GM18517 (cell line): Measurements from ENCODE around the gene MSI2.

ENCODE experiments used
- ATAC-seq: cut with Tn5 transposase; IDR thresholded peaks from one replicate; pipeline ENCODE4 v1.9.1; 2021; ENCODE audit warnings: mild to moderate bottlenecking, moderate library complexity; ENCODE audit not compliant: unreplicated experiment

MSI2 gene

GRCh38 chr17:57531648-57532504 is 275.6 kb downstream of the MSI2 start:
- ATAC-seq = no peak

GRCh38 chr17:57532556-57532955 is 276.2 kb downstream of the MSI2 start:
- ATAC-seq = no peak

GRCh38 chr17:57532966-57533365 is 276.6 kb downstream of the MSI2 start:
- ATAC-seq = no peak

GRCh38 chr17:57533684-57534305 is 277.5 kb downstream of the MSI2 start:
- ATAC-seq = no peak

GRCh38 chr17:57534863-57535248 is 278.5 kb downstream of the MSI2 start:
- ATAC-seq = no peak

- ATAC-seq = no peak
These were observed 279.1 kb downstream of the MSI2 start for GRCh38 chr17:57535249-57535966.

GRCh38 chr17:57536289-57536688 is 280.0 kb downstream of the MSI2 start:
- no peak for ATAC-seq

- no peak for ATAC-seq
These were observed 280.6 kb downstream of the MSI2 start for GRCh38 chr17:57536789-57537523.

GRCh38 chr17:57537524-57538410 is 281.4 kb downstream of the MSI2 start:
- ATAC-seq = no peak

GRCh38 chr17:57538736-57539456 is 282.6 kb downstream of the MSI2 start:
- no peak for ATAC-seq

GRCh38 chr17:57539529-57540301 is 283.4 kb downstream of the MSI2 start:
- ATAC-seq = no peak

GRCh38 chr17:57540596-57540995 is 284.3 kb downstream of the MSI2 start:
- no peak for ATAC-seq

GRCh38 chr17:57541049-57541448 is 284.7 kb downstream of the MSI2 start:
- ATAC-seq = no peak

GRCh38 chr17:57541472-57542394 is 285.4 kb downstream of the MSI2 start:
- no peak for ATAC-seq

GRCh38 chr17:57542510-57542909 is 286.2 kb downstream of the MSI2 start:
- no peak for ATAC-seq

- ATAC-seq = no peak
These were observed 286.9 kb downstream of the MSI2 start for GRCh38 chr17:57543230-57543629.

GRCh38 chr17:57544401-57544800 is 288.1 kb downstream of the MSI2 start:
- ATAC-seq = no peak
